ENCODE measurements around the gene CCDC6.
A peak's percentile ranks its signal among the peaks of the same experiment; 100 is the strongest.
"Not testable (repeated sequence)": the region's sequence is repeated elsewhere in the genome, so short reads cannot be mapped to it uniquely, and the experiment has no call there.

Gene CCDC6

DNA sequence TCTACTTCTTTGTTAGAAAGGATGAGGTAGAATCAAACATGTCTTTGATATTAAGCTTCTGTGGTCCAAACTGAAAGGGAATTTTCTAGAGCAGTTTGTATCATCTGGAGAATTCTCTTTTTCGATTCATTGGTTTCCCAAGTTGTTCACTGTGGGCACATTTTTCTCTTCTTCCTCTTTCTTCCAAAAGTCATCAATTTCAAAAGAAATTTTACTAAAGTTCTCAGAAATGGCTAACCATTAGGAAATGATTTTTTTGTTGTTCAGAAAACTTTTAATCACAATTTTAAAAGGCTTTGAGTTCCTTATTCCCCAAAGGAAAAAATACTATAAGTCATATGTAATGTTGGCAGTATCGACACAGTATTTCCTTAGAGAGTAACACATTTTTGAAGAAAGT is 28.3 kb upstream of the CCDC6 start:
- H3K27ac ChIP-seq (ENCODE audit: low read depth in 2 of 2, low read length in 2 of 2): no peak overlapping the region
- no peaks in the 10 kb centered on the region for H3K9me3 ChIP-seq (ENCODE audit: control insufficient read depth in 2 of 2, low read length in 2 of 2)
- no peaks in the 10 kb centered on the region for H3K36me3 ChIP-seq (ENCODE audit: control insufficient read depth in 2 of 2, insufficient read depth in 2 of 2, low read length in 2 of 2)
- H3K9ac ChIP-seq (ENCODE audit: low read depth in 1 of 2, low read length in 2 of 2): no peak overlapping the region
- H3K4me3 ChIP-seq (ENCODE audit: low read length in 2 of 2): no peak overlapping the region
- H3K4me1 ChIP-seq (ENCODE audit: control insufficient read depth in 2 of 2, insufficient read depth in 2 of 2, low read length in 2 of 2): no peaks in the 10 kb centered on the region
- H3K27me3 ChIP-seq (ENCODE audit: control insufficient read depth in 2 of 2, insufficient read depth in 2 of 2, low read length in 2 of 2): no peaks in the 10 kb centered on the region

DNA sequence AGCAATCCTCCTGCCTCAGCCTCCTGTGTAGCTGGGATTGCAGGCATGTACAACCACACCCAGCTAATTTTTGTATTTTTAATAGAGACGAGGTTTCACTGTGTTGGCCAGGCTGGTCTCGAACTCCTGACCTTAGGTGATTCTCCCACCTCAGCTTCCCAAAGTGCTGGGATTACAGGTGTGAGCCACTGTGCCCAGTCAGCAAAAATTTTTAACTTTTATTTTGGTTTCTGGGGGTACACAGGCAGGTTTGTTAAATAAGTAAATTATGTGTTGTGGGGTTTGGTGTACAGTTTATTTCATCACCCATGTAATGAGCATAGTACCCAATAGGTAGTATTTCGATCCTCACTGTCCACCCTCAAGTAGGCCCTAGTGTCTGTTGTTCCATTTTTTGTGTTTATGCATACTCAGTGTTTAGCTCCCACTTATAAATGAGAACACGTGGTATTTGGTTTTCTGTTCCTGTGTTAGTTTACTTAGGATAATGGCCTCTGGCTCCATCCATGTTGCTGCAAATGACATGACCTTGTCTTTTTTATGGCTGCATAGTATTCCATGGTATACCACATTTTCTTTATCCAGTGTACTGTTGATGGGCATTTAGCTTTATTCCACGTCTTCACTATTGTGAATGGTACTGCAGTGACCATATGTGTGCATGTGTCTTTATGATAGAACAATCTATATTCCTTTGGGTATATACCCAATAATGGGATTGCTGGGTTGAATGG is 24.6 kb upstream of the CCDC6 start:
- not testable (repeated sequence) for H3K27me3 ChIP-seq (ENCODE audit: control insufficient read depth in 2 of 2, insufficient read depth in 2 of 2, low read length in 2 of 2); H3K4me3 ChIP-seq (ENCODE audit: low read length in 2 of 2); H3K9ac ChIP-seq (ENCODE audit: low read depth in 1 of 2, low read length in 2 of 2); H3K36me3 ChIP-seq (ENCODE audit: control insufficient read depth in 2 of 2, insufficient read depth in 2 of 2, low read length in 2 of 2); H3K4me1 ChIP-seq (ENCODE audit: control insufficient read depth in 2 of 2, insufficient read depth in 2 of 2, low read length in 2 of 2); H3K27ac ChIP-seq (ENCODE audit: low read depth in 2 of 2, low read length in 2 of 2); H3K9me3 ChIP-seq (ENCODE audit: control insufficient read depth in 2 of 2, low read length in 2 of 2)

DNA sequence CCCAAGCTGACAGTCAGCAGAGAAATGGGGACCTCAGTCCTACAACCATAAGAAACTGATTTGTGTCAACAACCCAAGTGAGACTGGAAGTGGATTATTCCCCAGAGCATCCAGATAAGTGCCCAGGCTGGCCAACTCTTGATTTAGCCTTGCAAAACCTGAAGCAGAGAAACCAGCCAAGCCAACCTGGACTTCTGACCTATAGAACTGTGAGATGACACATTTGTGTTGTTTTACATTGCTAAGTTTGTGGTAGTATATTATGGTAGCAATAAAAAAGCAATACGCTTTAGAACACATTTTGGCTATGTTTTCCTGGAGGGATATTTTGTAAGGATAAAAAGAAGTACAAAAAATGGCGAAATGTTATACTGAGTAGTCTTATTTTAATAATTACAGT is 19.7 kb upstream of the CCDC6 start:
- Histone ChIP-seq H3K9me3 (ENCODE audit: control insufficient read depth in 2 of 2, low read length in 2 of 2) (peaks cover 0 to 6% of the 10 kb centered on the region in 2 donors), H3K9ac (ENCODE audit: low read depth in 1 of 2, low read length in 2 of 2) (no peak overlapping the region), H3K36me3 (ENCODE audit: control insufficient read depth in 2 of 2, insufficient read depth in 2 of 2, low read length in 2 of 2) (no peaks in the 10 kb centered on the region), H3K27me3 (ENCODE audit: control insufficient read depth in 2 of 2, insufficient read depth in 2 of 2, low read length in 2 of 2) (no peaks in the 10 kb centered on the region), H3K4me3 (ENCODE audit: low read length in 2 of 2) (no peak overlapping the region), H3K27ac (ENCODE audit: low read depth in 2 of 2, low read length in 2 of 2) (no peak overlapping the region), H3K4me1 (ENCODE audit: control insufficient read depth in 2 of 2, insufficient read depth in 2 of 2, low read length in 2 of 2) (no peaks in the 10 kb centered on the region)

DNA sequence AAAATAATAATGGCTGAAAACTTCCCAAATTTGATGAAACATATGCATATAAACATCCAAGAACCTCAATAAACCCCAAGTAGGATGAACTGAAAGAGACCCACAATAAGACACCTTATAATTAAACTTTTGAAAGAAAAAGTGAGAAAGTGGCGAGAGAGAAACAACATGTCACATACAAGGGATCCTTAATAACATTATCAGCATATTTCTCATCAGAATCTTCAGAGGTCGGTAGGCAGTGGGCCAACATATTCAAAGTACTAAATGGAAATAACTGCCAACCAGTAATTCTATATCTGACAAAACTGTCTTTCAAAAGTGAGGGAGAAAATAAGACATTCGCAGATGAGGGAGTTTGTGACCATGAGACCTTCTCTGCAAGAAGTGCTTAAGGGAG is 16.6 kb upstream of the CCDC6 start:
- Histone ChIP-seq H3K36me3 (ENCODE audit: control insufficient read depth in 2 of 2, insufficient read depth in 2 of 2, low read length in 2 of 2) (no peaks in the 10 kb centered on the region), H3K27ac (ENCODE audit: low read depth in 2 of 2, low read length in 2 of 2) (no peak overlapping the region), H3K9me3 (ENCODE audit: control insufficient read depth in 2 of 2, low read length in 2 of 2) (peaks cover 0 to 6% of the 10 kb centered on the region in 2 donors)

DNA sequence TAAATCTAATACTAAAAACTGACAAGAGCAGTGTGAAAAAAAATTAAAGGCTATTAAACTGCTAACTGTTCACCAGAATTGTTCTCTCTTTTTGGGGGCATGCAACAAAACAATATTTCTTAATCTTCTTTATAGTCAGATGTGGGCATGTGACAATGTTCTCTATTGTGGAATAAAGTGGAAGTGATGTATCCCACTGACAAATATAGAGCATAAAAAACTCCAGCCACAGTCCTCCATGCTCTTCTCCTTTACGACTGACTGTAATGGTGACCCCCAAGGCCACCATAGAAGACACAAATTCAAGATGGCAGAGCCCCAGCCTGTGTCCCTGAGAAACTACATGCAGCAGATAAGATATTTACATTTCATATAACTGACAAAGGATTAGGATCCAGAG is 11.6 kb upstream of the CCDC6 start:
- Histone ChIP-seq H3K9ac (ENCODE audit: low read depth in 1 of 2, low read length in 2 of 2) (no peak overlapping the region), H3K4me3 (ENCODE audit: low read length in 2 of 2) (no peak overlapping the region), H3K27ac (ENCODE audit: low read depth in 2 of 2, low read length in 2 of 2) (no peak overlapping the region), H3K27me3 (ENCODE audit: control insufficient read depth in 2 of 2, insufficient read depth in 2 of 2, low read length in 2 of 2) (no peaks in the 10 kb centered on the region), H3K9me3 (ENCODE audit: control insufficient read depth in 2 of 2, low read length in 2 of 2) (peaks cover 0 to 3% of the 10 kb centered on the region in 2 donors), H3K4me1 (ENCODE audit: control insufficient read depth in 2 of 2, insufficient read depth in 2 of 2, low read length in 2 of 2) (no peaks in the 10 kb centered on the region), H3K36me3 (ENCODE audit: control insufficient read depth in 2 of 2, insufficient read depth in 2 of 2, low read length in 2 of 2) (no peaks in the 10 kb centered on the region)

More for the DNA sequence above, 16.6 kb upstream of the CCDC6 start:
- Histone ChIP-seq H3K4me3 (ENCODE audit: low read length in 2 of 2) (no peak overlapping the region), H3K27me3 (ENCODE audit: control insufficient read depth in 2 of 2, insufficient read depth in 2 of 2, low read length in 2 of 2) (no peaks in the 10 kb centered on the region), H3K9ac (ENCODE audit: low read depth in 1 of 2, low read length in 2 of 2) (no peak overlapping the region), H3K4me1 (ENCODE audit: control insufficient read depth in 2 of 2, insufficient read depth in 2 of 2, low read length in 2 of 2) (no peaks in the 10 kb centered on the region)

DNA sequence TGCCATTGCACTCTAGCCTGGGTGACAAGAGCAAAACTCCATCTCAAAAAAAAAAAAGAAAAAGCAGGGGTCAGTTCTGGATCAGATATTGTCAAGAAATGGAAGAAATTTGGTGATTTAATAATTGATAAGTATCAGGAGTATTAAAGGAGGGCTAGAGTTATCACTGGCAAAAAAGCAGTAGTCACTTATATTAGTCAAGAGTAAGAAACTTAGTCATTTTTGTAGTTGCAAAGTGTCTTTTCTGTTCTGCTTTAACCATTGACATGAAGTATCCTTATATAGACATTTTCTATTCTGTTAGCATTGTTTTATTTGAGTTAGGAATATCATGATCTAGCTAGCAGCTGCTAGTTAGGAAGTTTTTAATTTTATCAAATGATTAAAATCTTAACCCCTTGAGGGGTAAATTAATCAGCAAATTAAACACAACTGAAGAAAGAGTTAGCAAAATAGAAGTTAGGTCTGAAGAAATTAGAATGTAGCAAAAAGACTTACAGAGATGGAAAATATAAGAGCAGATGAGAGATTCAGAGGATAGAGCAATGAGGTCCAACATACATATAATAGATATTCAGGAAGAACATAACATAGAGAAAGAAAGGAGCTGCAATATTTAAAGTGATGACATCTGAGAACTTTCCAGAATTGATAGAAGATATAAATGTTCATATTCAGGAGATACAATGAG is 7.3 kb upstream of the CCDC6 start:
- Histone ChIP-seq H3K27ac (ENCODE audit: low read depth in 2 of 2, low read length in 2 of 2) (no peak overlapping the region), H3K36me3 (ENCODE audit: control insufficient read depth in 2 of 2, insufficient read depth in 2 of 2, low read length in 2 of 2) (no peaks in the 10 kb centered on the region), H3K4me1 (ENCODE audit: control insufficient read depth in 2 of 2, insufficient read depth in 2 of 2, low read length in 2 of 2) (peaks cover 0 to 2% of the 10 kb centered on the region in 2 donors), H3K9me3 (ENCODE audit: control insufficient read depth in 2 of 2, low read length in 2 of 2) (no peaks in the 10 kb centered on the region), H3K4me3 (ENCODE audit: low read length in 2 of 2) (no peak overlapping the region), H3K9ac (ENCODE audit: low read depth in 1 of 2, low read length in 2 of 2) (no peak overlapping the region), H3K27me3 (ENCODE audit: control insufficient read depth in 2 of 2, insufficient read depth in 2 of 2, low read length in 2 of 2) (no peaks in the 10 kb centered on the region)

DNA sequence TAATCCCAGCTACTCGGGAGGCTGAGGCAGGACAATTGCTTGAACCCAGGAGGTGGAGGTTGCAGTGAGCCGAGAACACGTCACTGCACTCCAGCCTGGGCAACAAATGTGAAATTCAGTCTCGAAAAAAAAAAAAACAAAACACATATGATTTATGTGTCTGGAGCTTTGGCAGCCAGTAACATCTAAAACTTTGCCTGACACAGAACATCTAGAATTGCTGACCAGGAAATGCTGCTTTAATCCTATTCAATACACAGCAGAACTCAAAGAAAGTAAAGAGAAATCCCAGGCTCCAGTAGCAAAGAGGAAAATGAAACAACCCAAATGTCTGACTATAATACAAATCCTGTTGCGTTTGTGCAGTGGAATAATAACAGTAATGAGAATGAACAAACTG is 4.5 kb upstream of the CCDC6 start:
- no peaks in the 10 kb centered on the region for H3K27me3 ChIP-seq (ENCODE audit: control insufficient read depth in 2 of 2, insufficient read depth in 2 of 2, low read length in 2 of 2)
- H3K36me3 ChIP-seq (ENCODE audit: control insufficient read depth in 2 of 2, insufficient read depth in 2 of 2, low read length in 2 of 2): no peaks in the 10 kb centered on the region
- H3K27ac ChIP-seq (ENCODE audit: low read depth in 2 of 2, low read length in 2 of 2): no peak overlapping the region
- no peaks in the 10 kb centered on the region for H3K9me3 ChIP-seq (ENCODE audit: control insufficient read depth in 2 of 2, low read length in 2 of 2)
- peaks cover 13 to 17% of the 10 kb centered on the region in 2 donors for H3K4me1 ChIP-seq (ENCODE audit: control insufficient read depth in 2 of 2, insufficient read depth in 2 of 2, low read length in 2 of 2)
- H3K9ac ChIP-seq (ENCODE audit: low read depth in 1 of 2, low read length in 2 of 2): no peak overlapping the region
- no peak overlapping the region for H3K4me3 ChIP-seq (ENCODE audit: low read length in 2 of 2)

DNA sequence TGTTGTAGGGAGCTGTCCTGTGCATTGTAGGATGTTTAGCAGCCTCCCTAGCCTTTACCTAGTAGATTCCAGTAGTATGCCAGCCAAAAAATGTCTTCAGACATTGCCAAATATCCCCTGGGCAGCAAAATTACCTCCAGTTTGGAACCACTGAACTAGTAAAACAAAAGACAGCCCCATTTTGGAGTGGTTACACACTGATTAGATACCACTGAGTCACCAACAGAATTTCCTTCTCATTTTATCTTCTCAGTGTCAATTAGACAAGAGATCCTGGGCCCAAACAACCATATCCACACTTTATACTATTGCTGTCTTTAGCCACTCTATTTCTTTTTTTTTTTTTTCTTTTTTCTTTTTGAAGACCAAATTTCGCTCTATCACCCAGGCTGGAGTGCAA is 3.5 kb upstream of the CCDC6 start:
- Histone ChIP-seq H3K36me3 (ENCODE audit: control insufficient read depth in 2 of 2, insufficient read depth in 2 of 2, low read length in 2 of 2) (no peaks in the 10 kb centered on the region), H3K27me3 (ENCODE audit: control insufficient read depth in 2 of 2, insufficient read depth in 2 of 2, low read length in 2 of 2) (no peaks in the 10 kb centered on the region), H3K4me3 (ENCODE audit: low read length in 2 of 2) (no peak overlapping the region), H3K9me3 (ENCODE audit: control insufficient read depth in 2 of 2, low read length in 2 of 2) (no peaks in the 10 kb centered on the region), H3K4me1 (ENCODE audit: control insufficient read depth in 2 of 2, insufficient read depth in 2 of 2, low read length in 2 of 2) (peaks cover 20 to 23% of the 10 kb centered on the region in 2 donors), H3K9ac (ENCODE audit: low read depth in 1 of 2, low read length in 2 of 2) (no peak overlapping the region), H3K27ac (ENCODE audit: low read depth in 2 of 2, low read length in 2 of 2) (no peak overlapping the region)

DNA sequence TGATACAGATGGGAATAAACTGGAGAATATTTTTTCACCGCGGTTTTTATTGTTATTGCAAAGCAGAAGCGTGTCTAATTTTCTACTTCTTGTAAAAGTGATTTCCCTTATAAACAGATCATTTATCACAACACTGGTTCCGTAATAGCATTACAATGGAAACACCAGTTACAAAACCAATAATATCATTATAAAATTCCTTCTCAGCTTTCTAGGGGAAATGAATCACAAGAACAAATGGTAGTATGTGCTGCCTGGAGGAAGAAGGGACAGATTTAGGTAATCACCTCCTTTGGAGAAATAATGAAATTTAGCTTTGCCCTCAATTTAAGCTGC is 2.4 kb upstream of the CCDC6 start:
- Histone ChIP-seq H3K9me3 (ENCODE audit: control insufficient read depth in 2 of 2, low read length in 2 of 2) (no peaks in the 10 kb centered on the region), H3K4me3 (ENCODE audit: low read length in 2 of 2) (peak overlapping the region; percentile 84 to 88), H3K9ac (ENCODE audit: low read depth in 1 of 2, low read length in 2 of 2) (peak overlapping the region; percentile 68 to 83), H3K4me1 (ENCODE audit: control insufficient read depth in 2 of 2, insufficient read depth in 2 of 2, low read length in 2 of 2) (peaks cover 25 to 33% of the 10 kb centered on the region in 2 donors), H3K27ac (ENCODE audit: low read depth in 2 of 2, low read length in 2 of 2) (no peak overlapping the region), H3K27me3 (ENCODE audit: control insufficient read depth in 2 of 2, insufficient read depth in 2 of 2, low read length in 2 of 2) (no peaks in the 10 kb centered on the region), H3K36me3 (ENCODE audit: control insufficient read depth in 2 of 2, insufficient read depth in 2 of 2, low read length in 2 of 2) (no peaks in the 10 kb centered on the region)

DNA sequence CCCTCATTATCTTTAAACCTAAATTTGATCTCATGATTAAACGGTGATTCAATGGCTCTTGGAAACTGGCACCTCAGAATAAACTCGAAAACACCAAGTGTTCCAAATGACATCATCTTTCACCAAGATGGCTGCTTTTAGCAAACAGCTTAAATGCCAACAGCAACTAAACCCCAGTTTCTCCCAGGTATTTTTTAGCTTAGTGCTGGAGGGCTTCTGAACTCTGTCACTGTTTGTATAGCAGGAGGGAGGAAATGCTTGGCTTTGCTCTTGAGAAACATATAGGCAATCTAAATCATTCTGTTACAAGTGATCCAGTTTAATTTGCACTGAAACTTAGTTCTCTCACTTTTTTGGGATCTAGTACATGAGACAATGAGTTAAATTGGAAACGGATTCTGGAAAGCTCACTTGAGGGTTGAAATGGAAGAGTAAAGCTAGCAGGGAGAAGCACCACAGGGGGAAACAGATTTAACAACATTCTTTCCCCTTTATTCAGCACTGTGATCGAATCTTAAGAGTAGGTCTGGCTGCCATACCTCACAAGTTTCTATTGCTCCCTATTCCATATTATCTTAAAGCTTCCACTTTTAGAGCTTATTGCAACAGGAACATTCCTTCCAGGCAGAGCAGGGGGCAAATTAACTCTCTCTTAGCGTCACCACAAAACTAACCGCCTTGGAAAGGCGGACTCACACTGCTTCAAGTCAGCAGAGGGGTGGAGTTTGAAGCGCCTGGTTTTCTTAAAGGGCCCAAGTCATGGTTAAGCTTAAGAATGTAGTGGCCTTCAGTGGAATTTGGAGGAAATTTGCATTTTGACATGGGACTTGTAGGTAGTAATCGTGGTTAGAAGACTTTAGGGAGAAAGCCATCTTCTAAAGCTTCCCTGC is 1.8 kb upstream of the CCDC6 start:
- Histone ChIP-seq H3K36me3 (ENCODE audit: control insufficient read depth in 2 of 2, insufficient read depth in 2 of 2, low read length in 2 of 2) (no peaks in the 10 kb centered on the region), H3K4me3 (ENCODE audit: low read length in 2 of 2) (peak overlapping the region; percentile 84 to 88), H3K9ac (ENCODE audit: low read depth in 1 of 2, low read length in 2 of 2) (peak overlapping the region; percentile 68 to 83), H3K4me1 (ENCODE audit: control insufficient read depth in 2 of 2, insufficient read depth in 2 of 2, low read length in 2 of 2) (peaks cover 30 to 33% of the 10 kb centered on the region in 2 donors), H3K27me3 (ENCODE audit: control insufficient read depth in 2 of 2, insufficient read depth in 2 of 2, low read length in 2 of 2) (no peaks in the 10 kb centered on the region), H3K9me3 (ENCODE audit: control insufficient read depth in 2 of 2, low read length in 2 of 2) (no peaks in the 10 kb centered on the region), H3K27ac (ENCODE audit: low read depth in 2 of 2, low read length in 2 of 2) (peak overlapping the region; percentile 93 to 94)
